HG02642 (cell line): ENCODE measurements around the gene TACSTD2.
"Not testable (repeated sequence)": the region's sequence is repeated elsewhere in the genome, so short reads cannot be mapped to it uniquely, and the experiment has no call there.

Source experiments
- ATAC-seq: cut with Tn5 transposase; IDR thresholded peaks from one replicate; pipeline ENCODE4 v1.9.1; 2021; ENCODE audit warnings: mild to moderate bottlenecking; ENCODE audit not compliant: unreplicated experiment, poor library complexity

Gene TACSTD2, protein sequence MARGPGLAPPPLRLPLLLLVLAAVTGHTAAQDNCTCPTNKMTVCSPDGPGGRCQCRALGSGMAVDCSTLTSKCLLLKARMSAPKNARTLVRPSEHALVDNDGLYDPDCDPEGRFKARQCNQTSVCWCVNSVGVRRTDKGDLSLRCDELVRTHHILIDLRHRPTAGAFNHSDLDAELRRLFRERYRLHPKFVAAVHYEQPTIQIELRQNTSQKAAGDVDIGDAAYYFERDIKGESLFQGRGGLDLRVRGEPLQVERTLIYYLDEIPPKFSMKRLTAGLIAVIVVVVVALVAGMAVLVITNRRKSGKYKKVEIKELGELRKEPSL

GRCh38 chr1:58576727-58577653, at the start of gene TACSTD2:
Gene TACSTD2 (minus strand): TSS chr1:58577252. CDS start chr1:58577156, 96 bp downstream.
- no peak for ATAC-seq

DNA sequence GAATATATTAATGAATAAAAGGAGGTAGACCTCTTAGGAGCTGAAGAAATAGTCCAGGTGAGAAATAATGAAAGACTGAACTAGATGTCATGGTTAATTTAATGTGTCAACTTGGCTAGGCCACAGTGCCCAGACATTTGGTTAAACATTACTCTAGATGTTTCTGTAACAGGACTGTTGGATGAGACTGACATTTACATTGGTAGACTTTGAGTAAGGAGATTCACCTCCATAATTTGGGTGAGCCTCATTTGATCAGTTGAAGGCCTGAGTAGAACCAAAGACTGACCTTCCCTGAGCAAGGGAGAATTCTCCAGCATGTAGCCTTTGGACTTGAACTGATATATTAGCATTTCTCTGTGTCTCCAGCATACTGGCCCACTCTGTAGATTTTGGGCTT, 49.2 kb upstream of the TACSTD2 start:
- ATAC-seq, result no peak

- ATAC-seq, result not testable (repeated sequence)
Observed at GRCh38 chr1:58623259-58623658, 46.2 kb upstream of the TACSTD2 start.

DNA sequence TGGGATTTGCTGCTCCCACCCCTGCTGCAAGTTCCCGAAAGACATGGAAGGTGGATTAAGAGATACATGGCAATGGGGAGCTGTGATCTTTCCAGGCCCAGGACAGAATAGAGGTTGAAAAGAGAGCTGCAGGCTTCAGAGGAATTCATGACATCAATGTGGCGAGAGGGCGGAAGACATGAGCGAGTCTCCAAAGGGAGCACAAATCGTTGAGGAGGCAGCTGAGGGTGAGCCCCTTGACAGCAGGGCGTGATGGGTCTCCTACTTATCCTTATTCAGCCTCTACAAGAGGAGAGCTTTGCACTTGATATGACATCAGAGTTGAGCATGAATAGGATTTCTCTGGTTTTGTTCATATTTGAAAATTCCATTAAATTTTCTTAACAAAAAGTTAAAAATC, 45.5 kb upstream of the TACSTD2 start:
- ATAC-seq, result no peak

GRCh38 chr1:58621391-58621790, 44.3 kb upstream of the TACSTD2 start:
- no peak for ATAC-seq

DNA sequence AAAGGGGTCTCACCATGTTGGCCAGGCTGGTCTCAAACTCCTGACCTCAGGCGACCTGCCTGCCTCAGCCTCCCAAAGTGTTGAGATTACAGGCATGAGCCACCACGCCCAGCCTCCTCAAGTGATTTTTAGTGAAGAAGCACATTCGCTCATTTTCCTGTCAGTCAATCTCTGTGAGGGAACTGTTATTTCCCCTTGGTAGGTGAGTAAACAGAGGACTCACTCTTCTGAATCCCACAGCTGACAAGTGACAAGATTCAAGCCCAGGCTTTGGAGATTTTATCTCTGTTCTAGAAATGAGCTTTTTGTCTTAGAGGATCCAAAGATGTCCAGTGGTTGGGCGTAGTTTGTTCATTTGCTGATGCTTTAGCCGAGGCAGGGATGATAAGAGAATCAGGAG, 43.9 kb upstream of the TACSTD2 start:
- no peak for ATAC-seq

DNA sequence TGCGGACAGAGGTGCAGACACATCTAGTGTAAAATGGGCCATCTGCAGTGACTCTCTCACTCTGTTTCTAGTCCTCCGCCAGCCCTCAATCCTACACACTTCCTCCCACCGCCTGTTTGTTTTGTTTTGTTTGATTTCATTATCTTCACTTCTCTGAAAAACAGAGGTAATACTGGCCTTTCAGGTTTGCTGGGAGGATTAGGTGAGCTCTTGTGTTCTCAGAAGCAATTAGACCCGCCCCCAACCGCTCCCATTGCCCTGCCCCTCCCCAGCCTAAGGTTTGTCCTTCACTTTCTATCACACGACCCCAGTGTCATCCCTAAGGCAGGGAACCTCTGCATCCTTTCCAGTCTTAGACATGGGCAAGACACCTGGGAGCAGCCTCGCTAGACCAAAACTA, 43.2 kb upstream of the TACSTD2 start:
- no peak for ATAC-seq

GRCh38 chr1:58619286-58620054, 42.4 kb upstream of the TACSTD2 start:
- ATAC-seq, result no peak

DNA sequence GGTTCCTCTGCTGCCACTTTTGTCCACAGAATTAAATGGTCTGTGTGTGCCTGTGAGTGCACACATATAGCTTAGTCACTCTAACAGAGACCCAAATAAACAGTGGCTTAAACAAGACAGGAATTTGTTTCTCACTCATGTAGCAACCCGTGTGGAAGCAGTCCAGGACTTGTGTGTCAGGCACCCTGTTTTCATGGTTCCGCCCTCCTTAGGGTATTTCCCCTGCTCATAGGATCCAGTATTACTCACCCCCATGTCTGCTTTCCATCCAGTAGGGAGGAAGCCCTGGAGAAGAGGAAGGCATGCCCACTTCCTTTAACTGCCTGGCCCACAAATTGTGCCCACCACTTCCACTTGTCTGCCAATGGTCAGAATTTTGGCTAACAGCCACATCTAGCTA, 41.3 kb upstream of the TACSTD2 start:
- ATAC-seq, result no peak

DNA sequence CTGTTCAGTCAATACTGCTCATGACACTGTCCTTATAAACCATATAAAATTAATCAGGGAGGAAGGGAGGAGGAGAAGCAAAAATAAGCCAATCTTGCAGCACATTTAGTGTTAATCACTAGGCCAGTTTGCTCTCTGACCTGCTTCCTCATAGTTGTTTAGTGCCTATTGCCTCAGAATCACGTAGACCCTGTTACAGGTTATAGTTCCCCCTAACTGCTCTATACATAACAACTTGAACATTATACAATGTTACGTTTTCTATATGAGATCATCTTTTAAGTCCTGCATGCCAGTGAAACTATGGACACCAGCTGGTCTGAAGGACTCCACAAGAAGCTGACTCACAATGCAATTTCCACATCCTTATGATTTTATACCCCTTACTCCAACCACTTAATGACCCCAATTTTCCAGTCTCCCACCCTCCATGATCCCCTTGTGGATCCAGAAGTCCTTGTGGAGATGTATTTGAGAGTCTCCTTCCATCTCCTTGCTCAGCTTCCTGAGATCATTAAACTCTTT, 34.9 kb upstream of the TACSTD2 start:
- no peak for ATAC-seq

GRCh38 chr1:58608945-58609344, 31.9 kb upstream of the TACSTD2 start:
- no peak for ATAC-seq

- no peak for ATAC-seq
Observed at GRCh38 chr1:58608297-58608696, 31.2 kb upstream of the TACSTD2 start.

GRCh38 chr1:58607391-58607790, 30.3 kb upstream of the TACSTD2 start:
- ATAC-seq, result no peak

- not testable (repeated sequence) for ATAC-seq
Observed at GRCh38 chr1:58601921-58602320, 24.9 kb upstream of the TACSTD2 start.

GRCh38 chr1:58597996-58598395, 20.9 kb upstream of the TACSTD2 start:
- no peak for ATAC-seq

DNA sequence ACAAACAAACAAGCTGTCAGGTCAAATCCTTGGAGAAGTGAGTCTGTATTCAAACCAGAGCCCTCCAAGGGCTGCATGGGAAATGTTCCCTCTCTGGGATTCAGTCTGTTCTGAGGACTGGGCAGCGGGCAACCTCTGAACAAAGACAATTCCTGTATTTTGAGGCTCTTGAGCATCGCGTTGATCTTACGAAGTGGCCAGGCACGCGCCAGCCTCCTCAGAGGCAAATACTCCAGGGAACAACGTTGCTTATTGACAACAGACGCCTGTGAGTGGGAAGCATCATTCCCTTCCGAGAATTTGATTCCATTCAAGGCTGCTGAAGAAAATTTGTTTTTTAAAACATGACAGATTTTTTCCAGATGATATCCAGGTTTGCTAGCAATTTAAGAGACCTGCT, 20.0 kb upstream of the TACSTD2 start:
- no peak for ATAC-seq

DNA sequence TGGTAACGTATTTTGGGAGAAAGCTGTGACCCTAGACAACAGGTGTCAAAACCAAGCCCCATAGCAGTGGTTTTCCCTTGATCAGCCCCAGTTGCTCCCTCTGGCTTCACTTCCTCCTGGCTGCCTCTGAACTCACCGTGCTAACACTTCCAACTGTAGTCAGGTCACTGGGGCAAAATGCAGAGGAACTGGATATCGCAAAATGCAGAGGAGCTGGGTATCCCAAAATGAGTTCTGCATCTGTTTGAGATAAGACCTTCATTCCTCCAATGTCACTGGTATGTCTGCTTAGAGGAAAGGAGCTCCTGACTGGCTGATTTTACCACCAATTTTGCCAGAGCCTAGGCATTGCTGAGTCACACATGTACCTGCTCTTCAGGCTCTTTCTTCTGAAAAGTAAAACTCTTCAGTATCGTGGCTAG, 19.6 kb upstream of the TACSTD2 start:
- ATAC-seq, result no peak

DNA sequence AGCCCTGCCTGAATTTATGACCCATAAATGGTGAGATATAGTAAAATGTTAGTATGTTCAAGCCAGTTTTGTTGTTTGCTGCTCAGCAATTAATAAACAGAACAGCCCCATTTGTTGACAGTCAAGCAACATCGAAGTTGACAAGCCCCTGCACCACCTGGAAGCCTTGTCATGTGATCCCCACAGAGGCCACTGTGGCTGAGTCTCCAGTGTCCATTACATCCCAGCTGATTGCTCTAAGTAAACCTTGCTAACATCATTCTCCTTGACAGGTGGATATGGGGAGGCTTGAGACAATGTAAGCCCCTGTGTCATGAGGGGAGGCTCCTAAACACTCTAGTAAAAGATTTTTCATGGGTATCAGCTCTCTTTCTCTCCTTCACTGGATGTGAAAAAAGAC, 17.5 kb upstream of the TACSTD2 start:
- ATAC-seq, result no peak

GRCh38 chr1:58592522-58593134, 15.6 kb upstream of the TACSTD2 start:
- no peak for ATAC-seq

GRCh38 chr1:58591806-58592205, 14.8 kb upstream of the TACSTD2 start:
- ATAC-seq, result no peak
